Measurements from ENCODE around the gene ECPAS.
A peak's percentile ranks its signal among the peaks of the same experiment; 100 is the strongest.
"Not testable (repeated sequence)": the region's sequence is repeated elsewhere in the genome, so short reads cannot be mapped to it uniquely, and the experiment has no call there.

Gene ECPAS

DNA sequence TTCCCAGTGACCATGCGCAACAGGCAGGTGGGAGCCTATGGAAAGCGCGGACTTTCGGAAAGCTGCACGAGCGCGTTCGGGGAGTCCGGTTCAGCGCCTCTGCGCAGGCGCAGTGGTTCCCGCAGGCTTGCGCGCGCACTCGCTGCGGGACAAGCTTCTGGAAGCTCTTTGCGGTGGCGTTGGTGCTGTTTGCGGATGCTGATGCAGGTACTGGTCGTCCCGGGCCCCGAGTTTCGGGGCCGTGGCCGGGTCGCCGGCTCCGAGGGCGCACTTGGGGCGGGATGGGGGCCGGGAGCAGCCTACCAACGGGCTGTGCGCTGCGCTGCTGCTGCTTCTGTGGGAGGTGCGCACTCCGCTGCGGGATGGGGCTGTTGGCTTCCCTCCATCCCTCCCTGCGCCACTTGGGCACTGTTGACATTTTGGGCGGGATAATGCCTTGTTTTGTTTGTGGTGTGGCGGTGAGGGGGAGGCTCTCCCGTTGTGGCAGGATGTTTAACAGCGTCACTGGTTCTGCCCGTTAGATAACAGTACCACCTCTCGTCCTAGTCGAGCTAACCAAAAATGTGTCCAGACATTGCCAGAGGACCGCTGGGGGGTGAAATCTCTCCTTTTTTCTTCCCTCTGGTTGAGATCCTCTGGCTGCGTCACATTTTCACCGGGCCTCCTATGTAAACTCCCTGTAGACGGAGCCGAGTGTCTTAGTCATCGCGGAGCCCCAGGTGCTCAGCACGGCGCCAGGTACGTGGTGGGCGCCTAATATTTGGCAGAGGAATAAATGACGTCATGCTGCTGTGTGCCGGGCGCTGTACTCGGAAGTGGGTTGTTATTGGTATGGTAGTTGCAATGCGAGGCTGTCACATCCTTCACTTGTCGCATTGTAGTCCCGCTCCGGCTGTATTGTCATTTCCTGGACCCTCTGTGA, 41.1 kb upstream of the ECPAS start, which contains the start of gene ZNF483:
Gene ZNF483, plus strand, starts transcription at position 124 of the 922 bp plus-strand sequence. CDS start 2,217 bp downstream, outside the sequence.
- Histone ChIP-seq H3K9me3 (no peaks in the 10 kb centered on the region), H3K27ac (no peak within 1 kb of the TSS)

DNA sequence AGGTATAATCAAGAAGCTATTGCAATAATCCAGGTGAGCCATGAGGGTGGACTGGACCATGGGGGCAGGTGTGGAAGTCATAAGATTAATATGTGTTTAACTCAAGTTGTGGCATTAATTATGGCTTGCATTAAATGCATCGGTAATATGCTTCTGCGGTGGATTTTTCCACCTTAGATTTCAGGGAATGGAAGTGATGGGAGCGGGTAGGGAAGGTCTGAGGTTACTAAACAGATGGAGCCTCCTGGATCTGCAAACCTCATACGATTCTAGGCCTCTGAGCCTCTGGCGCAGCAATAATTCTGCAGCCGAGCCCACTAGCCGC, 40.5 kb upstream of the ECPAS start:
- peak overlapping the region; percentile 32 to 52 for H3K4me3 ChIP-seq (ENCODE audit: low read depth in 1 of 2, low read length in 1 of 2)
- no peak overlapping the region for H3K27ac ChIP-seq
- peaks cover 12 to 17% of the 10 kb centered on the region in 2 experiments for H3K4me1 ChIP-seq (ENCODE audit: control insufficient read depth in 1 of 2, insufficient read depth in 1 of 2, low read depth in 1 of 2, low read length in 1 of 2)
- TF ChIP-seq, protein P1, sequence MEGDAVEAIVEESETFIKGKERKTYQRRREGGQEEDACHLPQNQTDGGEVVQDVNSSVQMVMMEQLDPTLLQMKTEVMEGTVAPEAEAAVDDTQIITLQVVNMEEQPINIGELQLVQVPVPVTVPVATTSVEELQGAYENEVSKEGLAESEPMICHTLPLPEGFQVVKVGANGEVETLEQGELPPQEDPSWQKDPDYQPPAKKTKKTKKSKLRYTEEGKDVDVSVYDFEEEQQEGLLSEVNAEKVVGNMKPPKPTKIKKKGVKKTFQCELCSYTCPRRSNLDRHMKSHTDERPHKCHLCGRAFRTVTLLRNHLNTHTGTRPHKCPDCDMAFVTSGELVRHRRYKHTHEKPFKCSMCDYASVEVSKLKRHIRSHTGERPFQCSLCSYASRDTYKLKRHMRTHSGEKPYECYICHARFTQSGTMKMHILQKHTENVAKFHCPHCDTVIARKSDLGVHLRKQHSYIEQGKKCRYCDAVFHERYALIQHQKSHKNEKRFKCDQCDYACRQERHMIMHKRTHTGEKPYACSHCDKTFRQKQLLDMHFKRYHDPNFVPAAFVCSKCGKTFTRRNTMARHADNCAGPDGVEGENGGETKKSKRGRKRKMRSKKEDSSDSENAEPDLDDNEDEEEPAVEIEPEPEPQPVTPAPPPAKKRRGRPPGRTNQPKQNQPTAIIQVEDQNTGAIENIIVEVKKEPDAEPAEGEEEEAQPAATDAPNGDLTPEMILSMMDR (IDR thresholded peaks at IDR 0.05): no peak
- no peaks in the 10 kb centered on the region for H3K9me3 ChIP-seq
- H3K27me3 ChIP-seq: peaks cover 47% of the 10 kb centered on the region
- no peaks in the 10 kb centered on the region for H3K36me3 ChIP-seq

More for the DNA sequence above, 41.1 kb upstream of the ECPAS start, which contains the start of gene ZNF483:
- peaks cover 12 to 17% of the 10 kb centered on the region in 2 experiments for H3K4me1 ChIP-seq (ENCODE audit: control insufficient read depth in 1 of 2, insufficient read depth in 1 of 2, low read depth in 1 of 2, low read length in 1 of 2)
- H3K4me3 ChIP-seq (ENCODE audit: low read depth in 1 of 2, low read length in 1 of 2): peak within 1 kb of the TSS; percentile 32 to 52
- no peaks in the 10 kb centered on the region for H3K36me3 ChIP-seq
- H3K27me3 ChIP-seq: peaks cover 47% of the 10 kb centered on the region
- TF ChIP-seq, protein P1 (IDR thresholded peaks at IDR 0.05): no peak

DNA sequence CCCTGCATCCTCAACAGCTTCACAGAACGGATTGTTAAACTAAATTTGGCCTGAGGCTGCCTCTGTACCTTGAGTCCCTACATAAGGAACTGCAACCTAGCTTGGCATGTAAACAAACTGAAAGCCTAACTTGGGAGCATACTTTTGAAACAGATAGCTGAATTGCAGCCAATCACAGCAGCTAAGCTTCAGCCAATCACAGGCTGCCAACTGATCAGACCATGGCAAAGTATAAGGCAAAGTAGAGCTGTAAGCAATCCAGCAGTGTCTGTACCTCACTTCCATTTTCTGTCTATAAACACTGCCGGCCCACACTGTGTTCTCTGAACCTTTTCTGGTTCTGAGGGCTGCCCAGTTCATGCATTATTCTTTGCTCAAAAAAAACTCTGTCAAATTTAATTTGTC, 31.9 kb upstream of the ECPAS start:
- TF ChIP-seq, protein P1 (IDR thresholded peaks at IDR 0.05): no peak
- Histone ChIP-seq H3K27ac (no peak overlapping the region), H3K36me3 (no peaks in the 10 kb centered on the region), H3K4me1 (ENCODE audit: control insufficient read depth in 1 of 2, insufficient read depth in 1 of 2, low read depth in 1 of 2, low read length in 1 of 2) (no peaks in the 10 kb centered on the region), H3K4me3 (ENCODE audit: low read depth in 1 of 2, low read length in 1 of 2) (no peak overlapping the region), H3K27me3 (peaks cover 9% of the 10 kb centered on the region), H3K9me3 (no peaks in the 10 kb centered on the region)

DNA sequence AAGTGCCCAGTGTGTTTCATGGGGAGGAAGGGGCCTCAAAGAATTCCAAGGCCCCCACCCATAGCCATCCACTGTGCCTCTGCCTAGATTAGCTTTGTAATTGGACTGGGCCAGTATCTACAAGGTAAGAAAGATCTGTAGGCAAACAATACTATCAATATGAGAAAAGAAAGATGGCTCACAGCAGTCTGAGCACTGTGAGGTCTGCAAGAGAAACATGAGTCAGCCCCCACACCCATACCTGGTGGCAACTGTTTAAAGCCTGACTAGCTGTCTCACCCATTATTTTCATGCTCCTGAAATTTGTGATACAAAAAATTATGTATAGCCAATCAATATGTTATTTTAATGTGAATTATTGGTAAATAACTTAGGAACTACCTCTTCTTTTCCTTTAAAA, 30.8 kb upstream of the ECPAS start:
- peaks cover 9% of the 10 kb centered on the region for H3K27me3 ChIP-seq
- H3K4me3 ChIP-seq (ENCODE audit: low read depth in 1 of 2, low read length in 1 of 2): no peak overlapping the region
- TF ChIP-seq, protein P1 (IDR thresholded peaks at IDR 0.05): no peak
- H3K36me3 ChIP-seq: no peaks in the 10 kb centered on the region
- H3K4me1 ChIP-seq (ENCODE audit: control insufficient read depth in 1 of 2, insufficient read depth in 1 of 2, low read depth in 1 of 2, low read length in 1 of 2): no peaks in the 10 kb centered on the region
- no peaks in the 10 kb centered on the region for H3K9me3 ChIP-seq
- no peak overlapping the region for H3K27ac ChIP-seq

DNA sequence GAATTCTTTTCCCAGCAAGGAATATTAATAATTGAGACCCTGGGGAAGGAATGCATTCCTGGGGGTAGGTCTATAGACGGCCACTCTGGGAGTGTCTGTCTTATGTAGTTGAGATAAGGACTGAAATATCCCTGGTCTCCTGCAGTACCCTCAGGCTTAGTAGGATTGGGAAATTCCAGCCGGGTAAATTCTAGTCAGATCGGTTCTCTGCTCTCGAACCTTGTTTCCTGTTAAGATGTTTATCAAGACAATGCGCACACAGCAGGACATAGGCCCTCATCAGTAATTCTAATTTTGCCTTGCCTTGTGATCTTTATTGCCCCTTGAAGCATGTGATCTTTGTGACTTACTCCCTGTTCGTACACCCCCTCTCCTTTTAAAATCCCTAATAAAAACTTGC, 27.4 kb upstream of the ECPAS start:
- not testable (repeated sequence) for H3K9me3 ChIP-seq; H3K27ac ChIP-seq; H3K27me3 ChIP-seq; H3K4me3 ChIP-seq (ENCODE audit: low read depth in 1 of 2, low read length in 1 of 2); H3K4me1 ChIP-seq (ENCODE audit: control insufficient read depth in 1 of 2, insufficient read depth in 1 of 2, low read depth in 1 of 2, low read length in 1 of 2); H3K36me3 ChIP-seq

DNA sequence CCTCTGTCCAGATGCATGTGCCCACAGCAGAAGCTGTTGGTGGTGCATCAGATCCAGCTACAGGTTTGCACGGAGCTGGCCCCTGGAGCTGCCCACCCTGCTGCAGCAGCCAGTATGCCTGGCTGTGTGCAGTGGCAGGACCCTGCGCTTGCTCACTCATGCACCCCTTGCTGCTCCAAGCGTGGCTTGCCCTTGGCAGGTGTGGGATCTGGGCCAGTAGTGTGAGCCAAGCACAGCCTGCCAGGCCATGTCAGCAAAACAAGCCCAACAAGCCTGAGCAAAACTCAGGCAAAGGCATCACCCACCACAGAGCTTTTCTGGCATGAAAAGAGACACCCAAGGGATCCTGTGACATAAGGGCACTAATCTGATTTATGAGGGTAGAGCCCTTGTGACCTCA, 18.3 kb upstream of the ECPAS start:
- H3K27me3 ChIP-seq: no peaks in the 10 kb centered on the region
- H3K4me3 ChIP-seq (ENCODE audit: low read depth in 1 of 2, low read length in 1 of 2): no peak overlapping the region
- H3K4me1 ChIP-seq (ENCODE audit: control insufficient read depth in 1 of 2, insufficient read depth in 1 of 2, low read depth in 1 of 2, low read length in 1 of 2): no peaks in the 10 kb centered on the region
- H3K9me3 ChIP-seq: no peaks in the 10 kb centered on the region
- H3K27ac ChIP-seq: no peak overlapping the region
- TF ChIP-seq, protein P1 (IDR thresholded peaks at IDR 0.05): no peak
- no peaks in the 10 kb centered on the region for H3K36me3 ChIP-seq

All from neutrophil (primary cell).